HepG2 (cell line): ENCODE data around the gene FGA. TPM values are rescaled to one million over a fixed set of nuclear protein-coding genes. Genes with fewer than 3 reads are reported as not detected.

Experiments used
- BORCS8-MEF2B ChIP-seq: sonication (generic); formaldehyde crosslinking; IDR thresholded peaks from 2 replicates; pipeline ENCODE4 v1.8.0; 2022; ENCODE audit warnings: mild to moderate bottlenecking, missing genetic modification reagents
- BRF2 ChIP-seq: sonication (generic); formaldehyde crosslinking; IDR thresholded peaks from 2 replicates; pipeline ENCODE4 v1.8.1; 2022; ENCODE audit warnings: mild to moderate bottlenecking, missing genetic modification reagents
- FOXO4 ChIP-seq: sonication (generic); formaldehyde crosslinking; conservative IDR thresholded peaks from 2 replicates; pipeline ENCODE4 v1.8.1; 2023; ENCODE audit warnings: missing genetic modification reagents
- NCOR1 ChIP-seq: fragments of 200-600 bp; sonication (generic); IDR thresholded peaks from 2 replicates; pipeline ENCODE4 v1.7.0; 2017; ENCODE audit warnings: antibody characterized with exemption, low read length, borderline replicate concordance
- POLR2AphosphoS5 ChIP-seq: IDR thresholded peaks from 2 replicates; pipeline ENCODE4 v1.6.1; 2012; ENCODE audit warnings: low read depth, low read length
- POLR2G ChIP-seq: fragments of 200-400 bp; formaldehyde crosslinking; IDR thresholded peaks from 2 replicates; pipeline ENCODE4 v1.6.1; 2018; ENCODE audit warnings: mild to moderate bottlenecking, low read depth, low read length, moderate library complexity
- PRDM15 ChIP-seq: sonication (generic); formaldehyde crosslinking; IDR thresholded peaks from 2 replicates; pipeline ENCODE4 v1.4.0; 2020; ENCODE audit warnings: missing genetic modification reagents
- SP2 ChIP-seq: sonication (generic); formaldehyde crosslinking; IDR thresholded peaks from 2 replicates; pipeline ENCODE4 v1.5.1; 2020; ENCODE audit warnings: mild to moderate bottlenecking, missing genetic modification reagents
- polyA plus RNA-seq, 8 experiments: library from polyadenylated mRNA; depleted of rRNA in 3 of 8; stranded (reverse) in 7 of 8; unstranded in 1 of 8; fragments of >200 nt; fragmentation: Illumina TruSeq in 4 of 8; extraction: Trizol in 4 of 8; gene quantifications; 2 replicates each; pipeline versions ENCODE4 v1.2.1 to v1.2.3, GENCODE V29; 2011 to 2016; ENCODE audit warnings: low read depth in 4 of 8, missing spikeins in 1 of 8, mixed read lengths in 1 of 8; ENCODE audit not compliant: insufficient read depth in 1 of 8
- total RNA-seq, 5 experiments: library from RNA; depleted of rRNA; stranded (reverse); fragments of >200 nt; fragmentation: Illumina TruSeq; extraction: Trizol; gene quantifications; 2 replicates each; pipeline ENCODE4 v1.2.3, GENCODE V29; 2016; ENCODE audit warnings: low read depth in 1 of 5

The FGA gene
- total and polyA plus RNA-seq, 2 of the 13 experiments (the other 11 are each of a cell fraction or from before 2014, with no cell fraction given) = 640 to 1,523 TPM

- TF ChIP-seq BRF2 (CRISPR knock-in tag) = peak; percentile 9; the same call in 1 of the 2 replicates
- no peak for TF ChIP-seq NCOR1
- 0 out of 2 replicates have a peak, but pooled peaks have one; percentile 26 for TF ChIP-seq BORCS8-MEF2B
- no peak for TF ChIP-seq SP2
- peak; percentile 90 for TF ChIP-seq PRDM15 (CRISPR knock-in tag)
- peak; percentile 54 for TF ChIP-seq POLR2AphosphoS5
- 0 out of 2 replicates have a peak, but pooled peaks have one; percentile 11 for TF ChIP-seq POLR2G
- TF ChIP-seq FOXO4 = no peak
Measured at GRCh38 chr4:154586296-154587033, 4.1 kb downstream of the FGA start (continued).
